HG03196 (cell line): Measurements from ENCODE around the gene METTL25.
A peak's percentile ranks its signal among the peaks of the same experiment; 100 is the strongest.

Source experiments
- ATAC-seq: cut with Tn5 transposase; IDR thresholded peaks from one replicate; pipeline ENCODE4 v1.9.1; 2021; ENCODE audit not compliant: unreplicated experiment

METTL25 gene

GRCh38 chr12:82461836-82462235 is 103.5 kb downstream of the METTL25 start:
- no peak for ATAC-seq

- ATAC-seq: no peak
These were observed 110.2 kb downstream of the METTL25 start for GRCh38 chr12:82468563-82468962.

GRCh38 chr12:82470906-82471512 is 112.7 kb downstream of the METTL25 start:
- no peak for ATAC-seq

DNA sequence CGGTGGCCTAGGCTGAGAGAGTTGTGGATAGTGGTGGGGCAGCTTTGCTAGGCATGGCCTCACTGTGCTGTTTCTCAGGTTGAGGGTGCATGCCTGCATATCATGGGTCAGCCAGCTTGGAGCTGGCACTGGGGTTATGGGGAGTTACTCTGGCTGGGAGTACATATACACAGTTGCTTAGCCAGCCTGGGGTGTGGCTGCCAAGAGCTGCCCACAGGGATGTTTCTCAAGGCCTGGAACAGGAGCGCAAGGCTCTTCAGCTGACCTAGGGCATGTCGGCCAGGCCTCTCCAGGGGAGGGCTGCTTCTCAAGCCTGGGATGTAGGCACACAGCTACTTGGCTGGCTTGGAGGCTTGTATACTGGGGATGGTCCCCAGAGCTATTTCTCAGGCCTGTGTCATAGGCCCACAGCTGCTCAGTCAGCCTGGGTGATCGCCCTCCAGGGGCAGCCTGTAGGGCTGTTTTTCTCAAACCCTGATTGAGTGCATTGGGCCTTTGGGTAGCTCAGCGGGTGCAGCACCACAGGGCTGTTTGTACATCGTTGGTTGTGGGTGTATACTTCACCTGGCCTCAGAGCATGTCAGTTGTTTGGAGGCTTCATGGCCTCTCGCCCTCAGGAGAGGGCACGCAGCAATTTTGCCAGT is 114.9 kb downstream of the METTL25 start:
- no peak for ATAC-seq

- ATAC-seq: peak; percentile 63
These were observed 116.0 kb downstream of the METTL25 start for GRCh38 chr12:82474181-82474797.

DNA sequence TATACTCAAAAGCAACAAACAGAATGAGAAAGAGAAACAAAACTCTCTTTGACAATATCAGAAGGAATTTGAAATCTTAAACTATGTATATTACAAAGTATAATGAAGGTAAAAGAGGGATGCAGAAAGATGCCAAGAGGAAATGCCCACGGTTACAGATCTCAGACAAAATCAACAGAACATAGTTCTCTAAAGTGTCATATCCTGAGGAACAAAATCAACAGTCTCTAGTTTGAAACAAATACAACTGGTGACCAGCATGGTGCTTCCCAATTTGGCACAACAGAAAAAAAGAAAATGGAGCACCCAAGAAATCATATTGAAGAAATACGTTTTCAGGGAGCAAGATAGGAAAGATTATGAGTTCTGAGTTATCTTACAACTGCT is 116.5 kb downstream of the METTL25 start:
- no peak for ATAC-seq

- no peak for ATAC-seq
These were observed 116.9 kb downstream of the METTL25 start for GRCh38 chr12:82475211-82475610.

GRCh38 chr12:82476511-82476910 is 118.2 kb downstream of the METTL25 start:
- no peak for ATAC-seq

DNA sequence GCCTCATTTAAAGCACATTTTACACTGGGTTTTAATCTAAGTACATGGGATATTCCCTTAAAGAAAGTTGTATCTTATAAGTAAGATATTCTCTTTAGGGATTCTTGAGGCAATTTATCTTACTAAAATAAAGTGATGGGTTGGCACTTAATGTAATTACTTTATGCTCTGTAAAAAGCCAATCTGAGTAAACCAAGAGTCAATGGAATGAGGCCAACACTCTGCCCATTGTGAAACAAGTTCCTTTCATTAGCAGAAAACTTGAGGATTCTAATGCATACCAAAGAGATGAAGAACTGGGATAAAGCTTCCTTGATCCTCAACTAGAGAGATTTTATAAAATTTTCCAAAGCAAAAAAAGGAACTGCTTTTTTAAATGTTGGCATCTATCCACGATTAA is 121.2 kb downstream of the METTL25 start:
- ATAC-seq: no peak

DNA sequence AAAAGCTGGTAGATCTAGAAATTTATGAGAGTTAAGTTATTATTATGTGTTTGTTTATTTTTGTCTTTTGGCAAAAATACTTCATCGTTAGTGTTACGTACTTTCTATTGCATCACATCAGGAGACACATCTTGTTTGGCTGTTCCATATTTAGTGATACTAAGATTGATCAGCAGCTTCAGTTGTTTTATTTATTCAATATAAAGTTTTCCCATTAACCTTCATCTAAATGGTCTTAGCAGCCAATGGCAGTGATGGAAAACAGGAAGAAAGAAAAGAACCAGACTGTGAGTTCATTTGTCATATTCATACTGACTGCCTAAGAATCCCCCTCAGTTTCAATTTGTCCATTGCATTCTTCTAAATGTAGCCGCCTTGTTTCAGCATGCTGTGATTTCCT is 122.3 kb downstream of the METTL25 start:
- no peak for ATAC-seq

GRCh38 chr12:82481954-82482353 is 123.6 kb downstream of the METTL25 start:
- ATAC-seq: no peak

DNA sequence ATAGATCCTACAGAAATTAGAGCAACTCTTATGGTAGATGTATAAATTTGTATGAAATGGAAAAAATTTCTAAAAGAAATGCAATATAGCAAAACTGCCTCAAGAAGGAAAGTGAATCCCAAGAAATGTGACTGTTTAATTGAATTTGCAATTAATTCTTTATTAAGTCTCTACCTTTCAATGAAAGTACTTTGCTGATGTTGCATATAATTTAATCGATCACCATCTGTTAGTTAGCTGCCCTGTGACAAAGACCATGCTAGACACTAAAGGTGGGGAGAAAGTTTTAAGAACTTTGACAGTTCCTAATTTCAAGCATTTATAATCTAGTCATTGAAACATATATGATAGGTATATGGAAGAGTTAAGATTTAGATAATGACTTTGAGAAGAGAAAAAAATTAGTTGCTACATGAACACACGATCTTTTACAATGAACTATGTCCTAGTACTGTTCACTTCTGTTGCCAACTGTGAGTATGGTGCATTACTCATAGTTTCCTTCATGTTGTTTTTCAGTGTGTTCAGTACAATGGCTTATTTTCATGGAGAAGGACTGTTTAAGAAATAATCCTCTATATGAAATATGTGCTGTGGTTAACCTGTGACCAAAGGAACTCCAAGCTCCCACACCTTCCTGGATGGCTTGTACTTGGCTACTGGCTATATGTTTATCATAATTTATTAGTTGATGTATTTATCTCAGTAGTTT is 128.4 kb downstream of the METTL25 start:
- ATAC-seq: no peak

DNA sequence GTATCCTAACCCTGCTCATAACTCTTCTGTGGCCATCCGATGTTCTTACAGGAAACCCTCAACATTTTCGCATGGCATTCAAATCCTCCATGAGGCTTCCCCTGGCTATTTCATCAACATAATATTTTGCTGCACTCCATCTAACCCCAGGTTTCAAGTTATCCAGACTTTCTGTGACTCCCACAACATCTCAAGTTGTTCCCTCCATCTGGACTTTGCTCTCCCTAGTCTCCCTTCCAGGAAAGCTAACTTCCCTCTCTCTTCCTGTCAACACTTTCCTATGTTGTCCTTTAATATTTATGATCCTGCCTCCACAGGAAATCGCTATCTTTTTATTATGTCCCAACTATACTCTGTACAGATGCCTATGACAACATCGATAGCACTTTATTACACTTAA is 146.1 kb downstream of the METTL25 start:
- ATAC-seq: no peak

GRCh38 chr12:82505150-82505549 is 146.8 kb downstream of the METTL25 start:
- ATAC-seq: no peak

DNA sequence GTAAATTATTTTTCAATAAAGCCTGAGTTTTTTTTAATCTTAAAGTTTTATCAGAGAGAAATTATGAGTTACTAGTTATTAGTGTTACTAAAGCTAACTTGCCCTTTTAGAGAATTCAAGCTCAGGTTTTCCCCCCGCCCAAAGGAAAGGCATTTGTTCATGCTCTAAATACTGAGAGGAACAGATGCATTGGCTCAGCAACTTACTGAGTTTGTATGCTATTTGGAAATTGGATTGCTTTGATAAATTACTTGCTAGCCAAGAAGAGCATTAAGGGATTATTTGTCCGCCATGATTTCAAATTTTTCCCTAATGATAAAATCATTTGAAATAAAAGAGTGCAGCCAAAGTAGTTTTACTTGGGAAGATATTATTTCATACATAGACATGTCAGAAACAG is 149.4 kb downstream of the METTL25 start:
- no peak for ATAC-seq

GRCh38 chr12:82510386-82510785 is 152.1 kb downstream of the METTL25 start:
- no peak for ATAC-seq

DNA sequence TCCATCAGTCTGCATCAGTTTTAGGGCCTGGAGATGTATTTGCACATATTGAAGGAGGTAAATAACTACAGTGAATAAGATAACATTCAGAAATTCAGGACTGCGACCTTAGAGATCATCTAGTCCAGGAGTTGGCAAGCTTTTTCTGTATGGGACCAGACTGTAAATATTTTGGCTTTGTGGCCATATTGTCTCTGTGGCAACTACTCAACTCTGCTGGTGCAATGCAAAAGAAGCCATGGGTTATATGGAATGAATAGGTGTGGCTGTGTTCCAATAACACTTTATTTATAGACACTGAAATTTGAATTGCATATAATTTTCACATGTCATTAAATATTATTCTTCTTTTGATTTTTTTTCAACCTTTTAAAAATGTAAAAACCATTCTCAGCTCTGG is 156.6 kb downstream of the METTL25 start:
- ATAC-seq: no peak

DNA sequence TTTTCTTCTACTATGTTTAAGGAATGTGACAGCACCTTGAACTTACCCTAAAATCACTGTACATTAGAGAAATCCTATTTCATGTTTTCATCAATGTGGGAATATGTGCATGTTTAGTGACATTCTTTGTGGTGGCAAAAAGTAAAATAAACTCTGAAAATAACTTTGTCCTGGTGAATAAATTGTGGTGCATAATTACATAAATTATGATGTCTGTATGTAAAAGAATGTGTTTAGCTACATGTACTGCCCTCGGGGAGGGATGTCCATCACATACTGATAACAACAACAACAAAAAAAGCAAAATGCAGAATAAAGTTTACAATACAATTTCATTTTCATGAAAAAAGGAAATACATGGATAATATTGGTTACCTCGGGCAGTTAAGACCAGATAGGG is 157.3 kb downstream of the METTL25 start:
- no peak for ATAC-seq

- ATAC-seq: peak; percentile 86
These were observed 158.7 kb downstream of the METTL25 start for GRCh38 chr12:82517027-82517426.

DNA sequence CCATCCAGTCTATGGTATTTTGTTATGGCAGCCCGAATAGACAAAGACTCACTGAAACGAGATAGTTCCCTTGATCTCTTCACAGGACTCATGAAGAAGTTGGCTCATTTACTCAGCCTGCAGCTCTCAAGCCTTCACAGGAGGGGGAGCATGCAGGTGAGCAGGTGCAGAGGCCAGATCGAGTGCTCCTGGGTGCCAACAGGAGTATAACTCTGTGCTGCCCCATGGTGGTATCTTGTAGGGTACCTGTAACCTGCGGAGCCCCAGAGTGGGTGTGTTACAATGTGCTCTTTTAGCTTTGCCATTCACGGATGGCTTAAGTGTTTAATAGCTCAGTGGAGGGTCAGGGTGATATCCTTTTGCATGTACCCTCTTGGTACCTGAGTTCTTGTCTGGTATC is 159.5 kb downstream of the METTL25 start:
- ATAC-seq: no peak

DNA sequence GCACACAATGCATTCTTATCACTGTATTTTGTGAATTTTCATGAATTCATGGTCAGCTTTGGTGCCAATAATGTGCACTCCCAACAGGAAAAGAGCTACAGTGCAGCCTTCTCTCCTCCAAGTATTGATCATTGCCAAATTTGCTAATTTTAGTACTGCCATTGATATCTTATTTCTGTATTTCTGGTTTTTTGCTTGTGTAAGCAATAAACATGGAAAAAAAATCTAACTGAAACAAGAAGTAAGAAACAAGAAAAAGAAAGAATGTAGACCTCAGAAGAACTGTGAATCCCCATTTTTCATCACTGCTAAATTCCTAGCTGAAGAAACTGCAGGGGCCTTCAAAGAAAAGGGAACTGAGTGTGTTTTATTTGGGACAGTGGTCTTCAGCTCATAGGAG is 161.2 kb downstream of the METTL25 start:
- ATAC-seq: no peak

GRCh38 chr12:82522285-82522684 is 164.0 kb downstream of the METTL25 start:
- ATAC-seq: no peak
